Hematopoietic multipotent progenitor cell treated with erythropoietin and hydrocortisone succinate and interleukin-3 and kit ligand, for 6 days (in vitro differentiated cells): ENCODE data around the gene UNC5C.
A peak's percentile ranks its signal among the peaks of the same experiment; 100 is the strongest.

Source experiments
- DNase-seq: peaks from one replicate; pipeline ENCODE4 v3.0.0-alpha.2; 2015

The UNC5C gene

DNA sequence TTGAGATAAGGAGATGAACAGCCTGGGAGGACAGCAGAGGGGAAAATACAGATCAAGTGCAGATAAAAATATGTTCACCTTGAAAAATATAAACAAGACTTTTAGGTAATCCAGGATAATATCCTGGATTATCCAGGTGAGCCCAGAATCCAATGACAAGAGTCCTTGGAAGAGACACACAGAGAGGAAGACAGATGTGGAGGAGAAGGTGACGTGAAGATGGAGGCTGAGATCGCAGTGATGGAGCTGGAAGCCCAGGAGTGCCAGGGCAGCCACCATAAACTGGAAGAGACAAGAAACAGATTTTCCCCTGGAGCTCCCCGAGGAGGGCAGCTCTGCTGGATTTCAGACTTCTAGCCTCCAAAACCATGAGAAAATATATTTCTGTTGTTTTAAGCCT lies 230.7 kb downstream of the UNC5C start:
- no peak for DNase-seq

DNA sequence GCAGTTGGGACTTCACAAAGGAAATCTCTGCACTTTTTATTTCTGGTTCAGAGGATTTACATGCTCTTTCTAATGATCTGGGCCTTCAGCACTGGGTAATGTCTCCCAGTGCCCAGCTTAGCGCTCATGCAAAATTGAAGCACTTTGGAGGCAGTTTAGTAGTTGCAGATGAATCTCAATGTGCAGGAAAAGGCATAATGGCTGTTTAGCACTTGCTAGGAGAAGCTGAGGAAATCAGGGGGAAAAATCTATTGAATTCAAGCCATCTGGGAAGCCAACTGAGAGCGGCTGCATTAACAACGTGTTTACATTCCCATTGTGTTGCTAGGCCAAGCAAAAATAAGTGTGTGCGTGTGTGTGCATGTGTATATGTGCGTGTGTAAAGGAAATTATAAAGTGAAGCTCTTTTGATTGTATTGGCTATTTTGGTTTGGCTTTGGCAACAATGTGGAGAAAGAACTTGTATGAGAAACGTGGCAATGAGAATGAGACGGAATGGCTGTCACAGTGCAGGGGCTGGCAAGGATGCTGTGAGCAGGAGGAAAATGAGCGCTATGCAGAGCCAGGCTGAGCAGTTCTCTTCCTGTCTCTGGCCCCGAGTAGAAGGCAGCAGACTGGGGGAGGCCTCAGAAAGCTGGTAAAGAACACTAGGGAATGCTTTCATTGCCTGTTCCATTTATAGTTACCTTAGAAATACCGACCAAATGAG lies 231.5 kb downstream of the UNC5C start:
- no peak for DNase-seq

DNA sequence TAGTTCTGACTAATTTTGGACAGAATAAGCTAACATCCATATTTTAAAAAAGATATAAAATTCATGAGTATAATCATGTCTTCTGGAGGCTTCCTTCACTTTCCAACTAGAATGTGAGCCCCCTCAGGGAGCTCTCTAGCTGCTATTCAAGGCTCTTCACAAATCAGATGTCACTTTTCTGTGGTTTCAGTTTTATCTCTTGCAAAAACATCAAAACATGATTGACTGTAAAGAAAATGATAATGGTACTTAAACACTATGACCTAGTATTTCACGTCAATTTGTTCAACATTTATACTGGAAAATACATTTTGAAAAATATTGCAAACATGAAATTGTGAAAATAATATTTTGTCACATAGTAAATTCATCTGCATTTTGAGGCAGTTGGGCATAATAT lies 234.2 kb downstream of the UNC5C start:
- no peak for DNase-seq

DNA sequence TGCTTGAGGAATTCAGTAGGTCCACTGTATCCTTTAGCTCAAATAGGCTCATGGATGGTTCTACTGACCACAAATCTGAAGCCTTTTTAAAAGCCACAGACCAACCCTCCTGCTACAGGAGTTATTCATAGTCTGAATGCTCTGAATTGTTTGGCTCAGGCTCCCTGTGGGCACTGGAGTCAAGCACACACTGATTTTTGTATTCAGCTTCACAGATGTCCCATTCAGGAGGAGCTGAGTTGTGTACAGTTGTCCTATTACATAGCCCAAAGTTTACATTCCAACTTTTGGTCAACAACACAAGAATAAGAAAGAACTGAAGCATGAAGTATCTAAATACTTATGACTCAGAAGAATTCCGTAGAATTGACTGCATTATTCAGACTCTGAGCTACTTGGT lies 243.9 kb downstream of the UNC5C start:
- no peak for DNase-seq

DNA sequence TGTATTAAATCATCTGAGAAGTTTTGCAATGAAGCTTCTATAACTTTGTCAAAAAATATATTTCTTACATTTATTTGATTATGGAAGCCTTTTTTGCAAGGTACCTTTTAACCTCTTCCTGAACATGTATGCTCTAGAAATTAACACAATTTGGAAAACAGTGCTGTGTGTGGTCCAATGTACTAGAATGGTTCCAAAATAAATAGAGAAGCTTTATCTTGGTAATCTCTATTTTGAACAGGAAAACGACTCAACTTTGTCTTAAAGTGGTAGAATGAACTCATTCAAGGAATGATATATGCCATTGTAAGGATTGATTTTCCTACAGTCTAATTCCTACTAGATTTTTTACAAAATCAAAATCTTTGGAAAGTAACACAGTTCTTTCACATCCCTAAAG lies 248.5 kb downstream of the UNC5C start:
- no peak for DNase-seq

DNA sequence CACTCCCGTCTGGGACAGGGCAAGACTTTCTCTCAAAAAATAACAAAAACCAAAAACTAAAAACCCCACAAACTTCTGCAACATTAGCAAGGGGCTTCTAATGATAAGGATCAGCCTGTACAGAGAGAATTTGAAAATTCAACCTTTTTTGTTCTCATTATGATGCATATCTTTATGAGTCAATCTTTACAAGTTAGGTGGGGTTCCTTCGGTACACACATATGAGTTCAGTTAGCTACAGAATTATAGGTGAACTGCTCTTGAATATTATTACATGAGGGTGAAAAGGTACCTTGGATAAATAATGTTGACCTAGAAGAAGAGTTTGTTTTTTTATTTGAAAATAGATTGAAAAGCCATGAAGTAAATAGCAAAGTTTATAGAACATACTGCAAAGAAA lies 252.7 kb downstream of the UNC5C start:
- no peak for DNase-seq

DNA sequence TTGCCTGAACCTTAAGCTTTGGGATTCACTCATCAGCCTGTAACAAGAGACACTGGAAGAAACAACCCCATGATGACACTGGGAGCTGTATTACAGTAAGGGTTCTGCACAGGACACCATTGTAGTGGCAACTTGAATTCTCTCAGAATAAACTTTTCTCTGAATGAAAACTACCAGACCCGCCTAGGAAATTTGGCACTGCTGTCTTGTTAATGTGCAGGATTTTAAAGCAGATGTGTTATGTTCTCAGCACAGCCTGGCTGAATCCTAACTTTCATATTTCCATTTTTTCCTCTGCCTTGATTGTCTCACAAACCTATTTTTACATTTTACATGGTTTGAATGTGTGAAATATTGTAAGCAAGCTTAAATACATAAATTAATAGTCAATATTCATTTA lies 253.6 kb downstream of the UNC5C start:
- no peak for DNase-seq

DNA sequence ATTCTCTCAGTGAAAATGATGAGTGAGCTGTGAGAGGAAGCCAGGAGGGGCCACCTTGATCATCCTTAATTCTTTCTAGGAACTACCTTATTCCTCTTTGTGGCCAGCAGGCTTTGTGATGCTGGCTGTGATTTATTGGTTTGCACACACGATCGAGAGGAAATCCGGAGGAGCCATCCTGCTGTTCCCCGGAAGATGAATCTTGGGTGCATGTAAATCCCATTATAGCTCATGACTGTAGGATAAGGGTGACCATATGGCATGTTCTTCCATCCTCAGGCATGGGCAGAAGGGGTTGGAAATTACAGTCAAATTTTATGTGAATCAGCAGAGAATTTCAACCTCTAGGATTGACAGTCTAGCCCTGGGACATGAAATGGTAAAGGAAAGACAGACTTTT lies 254.5 kb downstream of the UNC5C start:
- DNase-seq = no peak

DNA sequence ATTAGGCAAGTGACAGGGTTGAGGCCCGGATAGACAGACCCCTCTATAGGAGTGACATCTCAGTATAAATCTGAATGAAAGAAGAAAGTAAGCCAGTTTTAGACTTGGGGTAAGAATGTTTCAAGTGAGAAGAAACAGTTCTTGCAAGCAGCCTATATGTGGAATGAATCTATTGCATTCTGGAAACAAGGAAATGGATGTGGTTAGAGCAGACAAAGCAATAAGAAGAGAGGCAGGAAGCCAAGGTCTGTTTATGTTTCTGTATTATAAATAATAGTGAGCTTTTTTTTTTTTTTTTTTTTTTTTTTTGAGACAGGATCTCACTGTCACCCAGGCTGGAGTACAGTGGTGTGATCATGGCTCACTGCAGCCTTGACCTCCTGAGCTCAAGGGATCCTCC lies 255.8 kb downstream of the UNC5C start:
- no peak for DNase-seq

DNA sequence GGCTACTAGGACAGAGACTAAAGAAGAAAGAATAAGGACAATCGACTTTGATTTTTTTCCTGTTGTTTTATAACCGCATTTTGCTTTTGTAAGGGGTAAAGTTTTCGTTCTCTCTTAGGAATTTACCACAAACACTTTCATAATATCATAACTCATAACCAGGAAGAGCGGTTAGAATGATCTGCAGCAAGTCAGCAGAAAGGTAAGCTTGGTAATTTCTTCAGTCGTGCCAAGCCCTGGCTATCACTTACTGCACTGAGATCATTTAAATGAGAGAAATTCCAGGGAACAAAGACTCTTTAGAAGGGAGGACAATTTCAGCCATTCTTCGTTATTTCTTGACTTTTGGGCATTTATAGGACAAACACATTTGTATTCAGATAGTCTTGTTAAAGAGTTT lies 258.1 kb downstream of the UNC5C start:
- DNase-seq = peak; percentile 2

DNA sequence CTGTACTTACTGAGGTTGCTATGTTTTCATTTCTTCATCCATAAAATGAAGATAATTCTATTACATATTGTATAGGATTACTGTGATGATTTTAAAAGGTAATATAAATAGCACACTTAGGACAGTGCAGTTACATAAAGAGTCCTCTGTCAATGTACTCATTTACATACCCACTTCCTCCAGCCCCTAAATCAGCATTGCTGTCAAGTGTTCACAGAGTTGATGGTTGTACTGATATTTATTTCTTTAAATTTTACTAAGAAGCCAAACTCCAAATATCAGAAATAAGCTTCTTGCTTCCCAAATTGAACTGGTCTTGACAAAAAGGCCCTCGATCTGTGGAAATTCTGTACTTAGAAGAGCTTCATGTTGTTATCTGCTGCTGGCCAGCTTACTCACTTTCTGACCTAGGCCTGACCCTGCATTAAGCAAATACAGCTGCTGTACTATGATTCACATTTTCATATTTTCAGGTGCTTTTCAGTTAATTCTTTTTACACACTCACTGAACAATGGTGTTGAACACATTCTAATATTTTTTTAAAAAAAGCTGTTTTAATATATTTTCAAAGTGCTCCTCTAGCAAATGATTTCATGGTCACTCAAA lies 259.6 kb downstream of the UNC5C start:
- DNase-seq = no peak

DNA sequence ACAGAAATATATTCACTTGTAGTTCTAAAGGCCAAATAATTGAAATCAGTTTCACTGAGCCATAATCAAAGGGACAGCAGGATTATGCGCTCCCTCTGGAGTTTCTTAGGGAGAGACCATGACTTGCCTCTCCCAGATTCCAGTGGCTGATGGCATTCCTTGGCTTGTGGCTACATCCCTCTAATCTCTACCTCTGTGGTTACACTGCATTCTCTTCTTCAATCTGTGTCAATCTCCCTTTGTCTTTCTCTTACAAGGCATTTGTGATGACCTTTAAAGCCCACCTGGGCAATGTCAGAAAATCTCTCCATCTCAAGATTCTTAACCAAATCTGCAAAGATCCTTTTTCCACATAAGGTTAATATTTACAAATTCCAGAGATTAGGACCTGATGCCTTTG lies 260.2 kb downstream of the UNC5C start:
- no peak for DNase-seq

DNA sequence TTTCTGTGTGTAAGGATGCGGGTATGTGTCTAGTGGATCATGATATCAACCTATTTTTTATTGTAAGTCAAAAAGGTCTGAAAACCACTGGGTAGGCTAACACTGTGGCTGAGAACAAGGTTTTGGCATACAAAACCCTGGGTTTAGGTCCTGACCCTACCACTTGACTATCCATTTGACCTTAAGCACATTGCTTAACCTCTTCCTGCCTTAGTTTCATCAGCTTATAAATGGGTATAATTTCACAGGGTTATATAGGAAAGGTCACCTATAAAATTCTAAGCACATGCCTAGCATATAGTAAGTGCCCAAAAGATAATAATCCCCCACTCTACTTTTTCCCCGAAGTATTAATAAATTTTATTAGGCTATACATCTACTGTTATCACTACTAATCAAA lies 263.0 kb downstream of the UNC5C start:
- DNase-seq = no peak

DNA sequence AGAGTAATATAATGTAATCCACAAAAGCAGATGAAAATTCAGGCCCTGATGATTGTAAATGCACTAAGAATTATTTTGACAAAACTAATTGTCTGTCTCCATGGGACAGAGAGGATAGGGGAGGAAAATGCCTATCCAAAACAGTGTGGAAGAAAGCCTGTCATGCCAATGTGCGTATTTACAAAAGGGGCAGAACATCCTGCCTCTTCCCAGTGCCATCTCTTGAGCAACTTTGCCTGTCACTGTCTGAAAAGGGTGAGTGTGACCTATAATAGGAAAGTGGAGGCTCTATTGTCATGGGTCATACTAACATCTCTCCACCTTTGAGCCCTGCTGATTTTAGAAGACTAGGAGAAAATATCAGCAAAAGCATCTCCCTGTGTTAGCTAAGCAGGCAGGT lies 264.1 kb downstream of the UNC5C start:
- DNase-seq = no peak

DNA sequence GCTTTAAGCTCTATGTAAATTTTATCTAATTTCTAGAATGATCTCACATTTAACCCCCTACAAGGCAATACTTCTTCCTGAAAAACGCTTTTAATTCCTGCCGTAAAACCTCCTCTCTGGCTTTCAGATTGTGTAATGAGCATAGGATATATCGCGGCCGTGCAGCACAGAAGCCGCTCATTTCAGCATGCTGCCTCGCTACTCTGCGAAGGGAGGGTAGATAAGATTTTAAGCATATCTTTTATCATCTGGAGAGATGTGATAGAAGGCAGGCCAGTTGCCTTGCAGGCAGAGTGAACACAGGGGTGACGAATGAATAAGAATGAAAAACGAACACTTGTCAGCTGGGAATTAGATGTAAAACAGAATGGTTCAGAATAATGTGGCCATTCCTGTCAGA lies 265.5 kb downstream of the UNC5C start:
- no peak for DNase-seq

DNA sequence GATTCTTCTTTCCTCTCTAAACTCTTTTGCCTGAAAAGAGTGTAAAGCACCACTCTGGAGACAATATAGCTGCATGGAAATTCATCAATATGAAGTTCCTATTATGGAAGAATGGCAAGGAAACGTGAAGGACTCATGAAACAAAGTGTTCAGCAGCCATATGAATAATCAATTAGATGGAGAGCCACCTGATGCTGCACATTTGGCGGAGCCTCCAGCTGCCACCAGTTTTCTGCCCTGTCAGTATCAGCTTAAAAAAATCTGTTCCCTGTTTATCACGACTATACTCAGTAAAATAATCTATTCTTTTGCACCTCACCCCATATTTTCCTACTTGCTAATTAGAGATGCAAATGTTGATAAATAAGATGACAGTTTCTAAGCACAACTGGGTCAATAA lies 276.0 kb downstream of the UNC5C start:
- DNase-seq = no peak

DNA sequence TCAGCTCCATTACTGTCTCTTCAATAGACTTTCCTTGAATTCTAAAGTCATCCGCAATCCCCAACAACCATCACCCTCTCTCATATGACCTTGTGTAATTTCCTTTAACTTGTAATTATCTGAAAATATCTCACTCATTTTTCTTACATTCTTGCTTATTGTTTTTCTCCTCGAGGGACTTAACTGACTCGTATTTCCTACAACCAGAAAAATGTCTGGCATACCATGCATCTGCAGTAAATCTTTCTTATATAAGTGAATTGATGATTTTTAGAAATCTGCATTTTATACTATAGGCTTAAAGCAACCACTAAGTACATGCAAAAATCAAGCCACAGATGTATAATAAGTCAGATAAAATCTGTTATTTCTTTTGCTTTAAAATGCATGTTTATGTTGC lies 276.7 kb downstream of the UNC5C start:
- no peak for DNase-seq

DNA sequence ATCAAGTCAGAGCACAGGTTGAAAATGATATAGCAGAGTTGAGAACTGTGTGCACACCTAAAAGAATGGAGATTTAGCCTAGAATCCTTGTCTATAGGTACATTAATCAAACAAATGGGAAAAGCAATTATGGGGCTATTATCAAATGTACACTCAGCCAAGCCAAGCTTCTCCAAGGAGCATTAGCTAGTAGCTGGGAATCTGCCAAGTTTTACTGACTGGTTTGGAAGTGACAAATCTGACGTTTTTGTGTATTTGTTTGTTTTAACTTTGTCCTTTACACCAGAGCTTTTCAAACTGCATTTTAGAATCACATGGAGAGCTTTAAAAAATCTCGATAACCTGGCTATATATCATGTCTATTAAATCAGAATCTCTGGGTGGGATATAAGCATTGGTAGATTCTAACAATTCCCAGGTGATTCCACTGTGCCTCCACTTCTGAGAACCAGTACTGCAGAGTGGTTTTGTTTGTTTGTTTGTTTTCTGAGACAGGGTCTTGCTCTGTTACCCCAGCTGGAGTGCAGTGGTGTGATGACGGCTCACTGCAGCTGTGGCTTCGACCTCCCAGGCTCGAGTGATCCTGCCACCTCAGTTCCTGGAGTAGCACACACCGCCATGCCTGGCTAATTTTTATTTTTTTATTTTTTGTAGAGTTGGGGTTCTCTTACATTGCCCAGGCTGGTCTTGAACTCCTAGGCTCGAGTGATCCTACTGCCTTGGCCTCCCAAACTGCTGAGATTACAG lies 279.8 kb downstream of the UNC5C start:
- no peak for DNase-seq

DNA sequence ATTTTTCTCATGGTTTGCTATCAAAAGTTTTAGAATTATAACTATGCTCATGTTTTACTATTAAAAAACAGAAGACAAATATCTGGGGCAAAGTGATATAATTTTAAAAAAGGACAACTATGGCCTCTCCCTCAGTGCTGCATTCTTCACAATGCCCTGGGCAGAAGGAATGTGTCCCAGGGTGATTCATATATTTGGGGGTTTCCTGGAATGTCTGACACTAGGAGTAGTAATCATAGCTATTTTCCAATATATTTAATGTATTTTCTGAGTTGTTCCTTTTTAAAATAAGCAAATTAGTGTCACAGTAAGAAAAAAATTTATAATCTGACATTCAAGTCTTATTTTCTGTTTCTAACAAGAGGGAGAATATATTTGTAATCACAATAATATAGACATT lies 281.7 kb downstream of the UNC5C start:
- no peak for DNase-seq

DNA sequence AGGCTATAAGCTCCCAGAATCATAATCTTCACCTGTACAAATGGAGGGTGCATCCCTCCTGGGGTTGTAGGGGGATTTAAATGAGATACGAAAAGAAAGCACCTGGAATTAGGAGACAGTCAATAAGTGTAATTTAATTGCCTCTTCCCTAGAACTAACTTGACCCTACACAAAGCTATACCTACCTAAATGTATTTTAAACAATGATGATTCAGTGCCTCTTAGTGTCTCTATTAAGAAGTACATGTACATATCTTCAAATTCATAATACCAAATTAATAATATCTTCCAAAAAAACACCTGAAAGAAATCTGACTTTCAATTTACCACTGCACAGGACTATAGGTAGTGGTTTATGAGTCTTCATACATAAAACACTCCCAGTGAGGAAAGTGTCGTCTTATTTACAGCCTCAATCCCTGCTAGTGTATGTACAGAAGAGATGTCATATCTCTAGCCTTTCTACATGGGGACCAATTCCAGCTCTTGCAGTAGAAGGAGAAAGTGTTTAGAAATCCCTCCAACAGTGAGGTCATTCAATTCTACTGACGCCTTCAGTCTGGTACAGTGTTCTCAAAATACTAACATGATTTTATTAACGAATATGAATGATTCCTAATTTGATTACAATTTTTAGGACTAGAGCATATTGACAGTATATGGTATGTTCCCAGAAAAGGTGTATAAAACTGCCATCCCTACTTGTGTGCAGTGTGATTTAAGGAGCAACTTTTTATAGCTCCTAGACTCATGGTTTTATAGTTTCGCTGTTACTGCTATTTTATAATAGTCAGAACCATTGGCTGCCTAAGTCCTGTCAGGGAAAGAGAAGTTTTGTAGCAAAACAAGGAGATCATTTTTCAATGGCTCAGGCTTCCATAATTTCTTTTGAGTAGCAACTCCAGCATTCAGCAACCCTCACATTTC lies 282.7 kb downstream of the UNC5C start:
- no peak for DNase-seq

DNA sequence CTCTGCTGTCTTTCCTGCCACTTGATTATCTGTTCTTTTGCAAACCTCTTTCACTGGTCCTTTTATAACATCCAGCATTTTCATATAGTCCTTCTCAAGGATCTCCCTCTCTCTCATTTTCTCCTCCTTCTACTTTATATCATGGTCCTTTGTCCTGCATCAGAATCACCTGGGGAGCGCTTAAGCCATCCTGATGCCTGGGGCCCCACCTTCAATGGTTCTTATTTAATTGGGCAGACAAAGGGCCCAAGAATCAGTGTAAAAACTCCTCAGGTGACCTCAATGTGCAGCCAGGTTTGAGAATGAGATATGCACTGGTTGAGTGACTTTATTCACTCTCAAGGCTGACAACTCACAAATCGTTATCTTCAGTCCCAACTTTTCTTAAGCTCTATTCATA lies 283.9 kb downstream of the UNC5C start:
- DNase-seq = no peak

DNA sequence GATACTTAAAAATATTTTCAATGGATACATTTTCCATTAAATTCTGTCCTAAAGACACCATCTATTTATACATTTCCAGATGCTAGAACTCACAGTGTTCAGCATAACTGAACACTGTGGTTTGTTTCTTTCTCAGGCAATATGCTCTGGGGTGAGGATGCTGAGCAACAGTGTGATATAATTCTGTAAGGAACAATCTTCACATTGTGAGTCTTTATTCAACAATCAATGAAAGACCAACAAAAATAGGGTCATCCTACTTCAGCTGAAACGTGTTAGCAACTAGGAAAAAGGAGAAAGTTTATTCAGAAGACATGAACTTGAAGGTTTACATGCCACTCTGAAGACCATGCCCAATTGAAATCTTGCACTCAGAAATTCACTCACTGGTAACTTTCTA lies 284.8 kb downstream of the UNC5C start:
- DNase-seq = no peak

DNA sequence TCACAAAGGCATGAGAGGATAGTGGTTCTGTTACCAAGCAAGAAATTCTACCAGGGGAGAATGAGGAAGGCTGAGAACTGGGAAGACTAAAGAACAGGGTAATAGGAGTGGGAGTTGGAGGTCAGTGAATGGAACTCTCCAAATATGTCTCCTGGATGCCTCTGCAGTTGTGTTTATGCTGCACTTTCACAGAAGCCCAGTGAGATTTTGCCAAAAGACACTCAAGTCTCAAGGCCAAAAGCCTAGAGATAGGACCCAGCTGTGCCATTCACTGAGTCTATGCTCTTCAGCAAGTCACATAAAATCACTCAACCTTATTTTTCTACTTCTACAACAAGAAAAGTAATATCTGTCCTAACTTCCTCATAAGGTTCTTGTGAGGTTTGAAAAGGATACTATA lies 285.4 kb downstream of the UNC5C start:
- DNase-seq = no peak
